CD14-positive monocyte (primary cell): ENCODE measurements around the gene BBC3. TPM values are rescaled to one million over a fixed set of nuclear protein-coding genes. Genes with fewer than 3 reads are reported as not detected.

Experiments used
- DNase-seq, 3 donors: peaks; one replicate each; pipeline ENCODE4 v3.0.0-alpha.2; 2011 to 2022
- H2AFZ ChIP-seq: 2 replicates; pipeline ENCODE4 v1.6.0; 2012; ENCODE audit warnings: mild to moderate bottlenecking, low read depth, low read length, inconsistent platforms; ENCODE audit not compliant: insufficient read depth, poor library complexity, severe bottlenecking
- H3K27ac ChIP-seq, 2 donors: 1 replicate in 1 of 2; 2 replicates in 1 of 2; pipeline ENCODE4 v1.5.1; 2012 to 2013; ENCODE audit warnings: low read length in 2 of 2, control low read depth in 1 of 2, inconsistent platforms in 1 of 2, low read depth in 1 of 2, mild to moderate bottlenecking in 1 of 2
- H3K27me3 ChIP-seq, 2 donors: one replicate each; pipeline versions ENCODE4 v1.6.0 to v1.6.1; 2011 to 2013; ENCODE audit warnings: low read length in 2 of 2; ENCODE audit not compliant: control insufficient read depth in 2 of 2, insufficient read depth in 2 of 2
- H3K36me3 ChIP-seq, 2 donors: replicated peaks in 1 of 2; 1 replicate in 1 of 2; 2 replicates in 1 of 2; pipeline versions ENCODE4 v1.5.1 to v1.6.1; 2012 to 2013; ENCODE audit warnings: low read length in 2 of 2, control low read depth in 1 of 2, inconsistent platforms in 1 of 2, mild to moderate bottlenecking in 1 of 2; ENCODE audit not compliant: insufficient read depth in 2 of 2, control insufficient read depth in 1 of 2
- H3K4me1 ChIP-seq, 2 donors: 1 replicate in 1 of 2; 2 replicates in 1 of 2; pipeline versions ENCODE4 v1.5.1 to v1.6.1; 2012 to 2013; ENCODE audit warnings: low read length in 2 of 2, control low read depth in 1 of 2, inconsistent platforms in 1 of 2, mild to moderate bottlenecking in 1 of 2, moderate library complexity in 1 of 2; ENCODE audit not compliant: insufficient read depth in 2 of 2, control insufficient read depth in 1 of 2
- H3K4me2 ChIP-seq: replicated peaks from 2 replicates; pipeline ENCODE3; 2012; ENCODE audit warnings: low read length, moderate library complexity, mild to moderate bottlenecking; ENCODE audit not compliant: poor library complexity, severe bottlenecking; ENCODE audit errors: extremely low read depth
- H3K4me3 ChIP-seq, 3 experiments: fragments of 200-600 bp in 1 of 3; sonication (generic) in 1 of 3; replicated peaks in 1 of 3; 1 replicate in 2 of 3; 2 replicates in 1 of 3; pipeline ENCODE4 v1.5.1; 2011 to 2013; ENCODE audit warnings: low read length in 3 of 3, mild to moderate bottlenecking in 3 of 3, control low read depth in 2 of 3, low read depth in 2 of 3, inconsistent platforms in 1 of 3, moderate library complexity in 1 of 3
- H3K79me2 ChIP-seq: 2 replicates; pipeline ENCODE4 v1.6.0; 2012; ENCODE audit warnings: mild to moderate bottlenecking, control low read depth, inconsistent platforms, low read length, moderate library complexity; ENCODE audit not compliant: insufficient read depth
- H3K9ac ChIP-seq: 2 replicates; pipeline ENCODE4 v1.6.0; 2017; ENCODE audit warnings: low read length, mild to moderate bottlenecking; ENCODE audit not compliant: insufficient read depth, poor library complexity, severe bottlenecking
- H3K9me3 ChIP-seq, 2 donors: replicated peaks in 1 of 2; 1 replicate in 1 of 2; 2 replicates in 1 of 2; pipeline versions ENCODE4 v1.5.1 to v1.6.1; 2012 to 2013; ENCODE audit warnings: low read length in 2 of 2, control low read depth in 1 of 2; ENCODE audit not compliant: control insufficient read depth in 1 of 2, insufficient read depth in 1 of 2
- H4K20me1 ChIP-seq: 2 replicates; pipeline ENCODE4 v1.6.0; 2012; ENCODE audit warnings: mild to moderate bottlenecking, low read length, control low read depth, moderate library complexity; ENCODE audit not compliant: insufficient read depth
- H3K27ac Mint-ChIP-seq, 7 donors: one replicate each; pipeline ENCODE4 v1.8.0; 2020; ENCODE audit warnings: mild to moderate bottlenecking in 7 of 7, mixed read lengths in 7 of 7, moderate library complexity in 6 of 7, inconsistent platforms in 2 of 7
- H3K27me3 Mint-ChIP-seq, 3 donors: one replicate each; pipeline ENCODE4 v1.8.0; 2021 to 2022; ENCODE audit warnings: low read depth in 3 of 3, mild to moderate bottlenecking in 3 of 3, mixed read lengths in 3 of 3, moderate library complexity in 3 of 3, inconsistent platforms in 1 of 3
- H3K36me3 Mint-ChIP-seq, 2 donors: one replicate each; pipeline ENCODE4 v1.8.0; 2020; ENCODE audit warnings: mixed read lengths in 2 of 2, inconsistent platforms in 1 of 2, mild to moderate bottlenecking in 1 of 2
- H3K4me1 Mint-ChIP-seq: one replicate; pipeline ENCODE4 v1.8.0; 2020; ENCODE audit warnings: mild to moderate bottlenecking, mixed read lengths
- H3K4me3 Mint-ChIP-seq, 2 donors: one replicate each; pipeline ENCODE4 v1.8.0; 2020; ENCODE audit warnings: mild to moderate bottlenecking in 2 of 2, mixed read lengths in 2 of 2, moderate library complexity in 1 of 2
- H3K9me3 Mint-ChIP-seq, 7 donors: one replicate each; pipeline ENCODE4 v1.8.0; 2020 to 2022; ENCODE audit warnings: mixed read lengths in 7 of 7, mild to moderate bottlenecking in 6 of 7, moderate library complexity in 6 of 7, inconsistent platforms in 2 of 7
- WGBS: methylation state at CpG from one replicate; pipeline ENCODE4 v1.1.5; 2013; ENCODE audit warnings: missing lambda C conversion rate; ENCODE audit not compliant: insufficient coverage; 5-methylcytosine and 5-hydroxymethylcytosine counted together
- intact Hi-C, 2 donors: fragments of 100-400 bp; cut with micrococcal nuclease; formaldehyde crosslinking; loops; one replicate each; pipeline versions ENCODE4 v1.15.0 to v1.15.1; 2023
- polyA plus RNA-seq, 3 donors: library from polyadenylated mRNA; depleted of rRNA in 1 of 3; unstranded in 2 of 3; stranded (reverse) in 1 of 3; fragments of 300-500 nt in 2 of 3; fragments of >200 nt in 1 of 3; fragmentation: Illumina TruSeq in 2 of 3; gene quantifications; 1 replicate in 2 of 3; 2 replicates in 1 of 3; pipeline ENCODE4 v1.2.3, GENCODE V29; 2012 to 2021
- TF ChIP-seq, protein P1 (sequence below): fragments of 200-600 bp; IDR thresholded peaks from one replicate; pipeline ENCODE4 v1.8.0; 2022; ENCODE audit warnings: antibody characterized with exemption, mild to moderate bottlenecking

The BBC3 gene
- polyA plus RNA-seq, 3 donors = 2.5 to 17.4 (median 4.8) TPM

DNA sequence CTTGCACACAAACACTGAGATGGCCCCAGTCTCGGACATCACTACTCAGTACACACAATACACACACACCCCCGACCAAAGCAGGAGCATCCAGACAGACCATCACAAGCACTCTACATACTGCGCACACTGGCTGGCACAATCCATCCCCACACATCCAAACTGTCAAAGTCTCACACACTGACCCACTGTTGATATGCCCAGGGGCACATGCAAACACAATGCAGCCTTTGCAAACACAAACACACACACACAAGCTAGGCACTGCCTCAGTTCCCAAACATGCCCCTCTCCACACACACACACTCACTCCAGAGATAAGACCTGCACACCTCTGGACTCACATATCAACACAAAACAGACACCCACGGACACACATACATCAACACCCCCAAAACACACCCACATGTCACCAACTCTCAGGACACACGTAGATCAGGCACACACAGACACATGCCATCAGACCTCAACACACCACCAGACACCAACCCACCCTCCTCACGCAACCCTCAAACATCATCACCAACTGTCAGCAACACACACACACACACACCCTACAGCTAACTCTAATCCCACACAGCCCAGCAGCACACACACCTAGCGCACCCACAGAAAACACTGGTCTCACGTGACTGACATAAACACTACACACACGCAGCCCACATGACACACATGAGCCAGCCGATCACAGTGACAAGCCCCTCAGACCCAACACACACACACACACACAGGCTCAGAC lies 1.9 kb downstream of the BBC3 start:
- intact Hi-C loops = no loop called here
- peak overlapping the region; percentile 89 for H3K9ac ChIP-seq

DNA sequence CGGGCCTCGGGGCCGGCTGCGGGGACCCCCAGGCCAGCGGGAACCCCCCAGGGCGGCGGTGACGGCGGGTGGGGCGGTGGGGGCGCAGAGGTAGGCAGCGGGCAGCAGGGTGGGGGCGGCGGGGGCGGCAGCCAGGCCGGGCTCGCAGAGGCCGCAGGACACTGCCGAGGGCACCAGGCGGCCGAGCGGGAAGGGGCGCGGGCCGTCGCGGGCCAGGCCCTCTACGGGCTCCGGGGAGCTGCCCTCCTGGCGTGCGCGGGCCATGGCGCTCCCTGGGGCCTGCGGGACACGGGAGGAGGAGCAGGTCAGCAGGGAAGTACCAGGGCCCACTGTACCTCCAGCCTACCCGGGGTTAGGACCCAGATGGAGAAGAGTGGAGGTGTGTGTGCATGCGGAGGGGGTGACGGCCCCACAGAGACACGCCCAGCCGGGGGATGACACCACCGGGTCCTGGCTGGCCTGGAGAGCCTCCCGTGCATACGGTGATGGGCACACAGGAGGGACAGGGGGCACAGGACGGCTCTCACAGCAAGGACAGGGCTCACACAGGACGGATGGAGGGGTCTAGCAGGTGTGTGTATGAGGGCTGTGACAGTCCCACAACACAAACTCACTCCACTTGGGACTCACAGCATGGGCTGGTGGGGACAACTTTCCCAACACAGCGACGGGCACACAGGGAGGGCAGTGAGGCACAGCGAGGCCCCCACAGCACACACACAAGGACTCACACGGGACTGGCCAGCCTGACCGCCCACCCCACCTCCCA lies 2.6 kb downstream of the BBC3 start:
- TF ChIP-seq, protein P1, sequence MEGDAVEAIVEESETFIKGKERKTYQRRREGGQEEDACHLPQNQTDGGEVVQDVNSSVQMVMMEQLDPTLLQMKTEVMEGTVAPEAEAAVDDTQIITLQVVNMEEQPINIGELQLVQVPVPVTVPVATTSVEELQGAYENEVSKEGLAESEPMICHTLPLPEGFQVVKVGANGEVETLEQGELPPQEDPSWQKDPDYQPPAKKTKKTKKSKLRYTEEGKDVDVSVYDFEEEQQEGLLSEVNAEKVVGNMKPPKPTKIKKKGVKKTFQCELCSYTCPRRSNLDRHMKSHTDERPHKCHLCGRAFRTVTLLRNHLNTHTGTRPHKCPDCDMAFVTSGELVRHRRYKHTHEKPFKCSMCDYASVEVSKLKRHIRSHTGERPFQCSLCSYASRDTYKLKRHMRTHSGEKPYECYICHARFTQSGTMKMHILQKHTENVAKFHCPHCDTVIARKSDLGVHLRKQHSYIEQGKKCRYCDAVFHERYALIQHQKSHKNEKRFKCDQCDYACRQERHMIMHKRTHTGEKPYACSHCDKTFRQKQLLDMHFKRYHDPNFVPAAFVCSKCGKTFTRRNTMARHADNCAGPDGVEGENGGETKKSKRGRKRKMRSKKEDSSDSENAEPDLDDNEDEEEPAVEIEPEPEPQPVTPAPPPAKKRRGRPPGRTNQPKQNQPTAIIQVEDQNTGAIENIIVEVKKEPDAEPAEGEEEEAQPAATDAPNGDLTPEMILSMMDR = no peak
- Histone ChIP-seq H2AFZ (no peak overlapping the region), H3K4me2 (peak overlapping the region; percentile 82), H3K27ac (peak overlapping the region; percentile 86 to 96), H3K36me3 (peaks cover 5% of the 10 kb centered on the region in 2 donors), H3K79me2 (peaks cover 14% of the 10 kb centered on the region), H3K9ac (peak overlapping the region; percentile 89), H3K4me3 (peak overlapping the region; percentile 51 to 99 (median 83)), H3K9me3 (no peaks in the 10 kb centered on the region), H3K4me1 (peaks cover 54 to 65% of the 10 kb centered on the region in 2 donors), H3K27me3 (peaks cover 0 to 11% of the 10 kb centered on the region in 2 donors), H4K20me1 (peaks cover 29% of the 10 kb centered on the region)
- H3K27ac Mint-ChIP-seq = peak overlapping the region in 2 of 7 donors; percentile 96 to 99
- DNase-seq = peak in 1 of 3 donors; percentile 39
- WGBS = 3% methylated on average over 37 of the region's 50 CpGs
- peaks cover 0 to 5% (median 1%) of the 10 kb centered on the region in 7 donors for H3K9me3 Mint-ChIP-seq
- intact Hi-C loops = no loop called here
- H3K4me3 Mint-ChIP-seq = peak overlapping the region in 1 of 2 donors; percentile 88
- peaks cover 14 to 22% (median 21%) of the 10 kb centered on the region in 3 donors for H3K27me3 Mint-ChIP-seq
- peaks cover 9 to 18% of the 10 kb centered on the region in 2 donors for H3K36me3 Mint-ChIP-seq
- peaks cover 29% of the 10 kb centered on the region for H3K4me1 Mint-ChIP-seq

More for the DNA sequence above, 1.9 kb downstream of the BBC3 start:
- H3K4me1 ChIP-seq = peaks cover 54 to 65% of the 10 kb centered on the region in 2 donors
- Mint-ChIP-seq H3K4me1 (peaks cover 29% of the 10 kb centered on the region), H3K27me3 (peaks cover 18 to 26% (median 23%) of the 10 kb centered on the region in 3 donors), H3K36me3 (peaks cover 5 to 11% of the 10 kb centered on the region in 2 donors), H3K9me3 (peaks cover 0 to 5% (median 2%) of the 10 kb centered on the region in 7 donors), H3K4me3 (no peak overlapping the region), H3K27ac (no peak overlapping the region)
- no peak overlapping the region for H2AFZ ChIP-seq
- peaks cover 14% of the 10 kb centered on the region for H3K79me2 ChIP-seq
- 9% methylated on average over 10 of the region's 10 CpGs for whole genome bisulfite sequencing
- H3K4me3 ChIP-seq = peak overlapping the region; percentile 51 to 99 (median 83)
- TF ChIP-seq, protein P1 = no peak
- no peaks in the 10 kb centered on the region for H3K9me3 ChIP-seq
- H3K27me3 ChIP-seq = peaks cover 0 to 11% of the 10 kb centered on the region in 2 donors
- H3K27ac ChIP-seq = peak overlapping the region; percentile 67 to 96
- peak overlapping the region; percentile 82 for H3K4me2 ChIP-seq
- H3K36me3 ChIP-seq = no peaks in the 10 kb centered on the region
- peaks cover 22% of the 10 kb centered on the region for H4K20me1 ChIP-seq
- peak in 2 of 3 donors; percentile 33 to 55 for DNase-seq
